Activated CD8-positive, alpha-beta memory T cell treated with anti-CD3 and anti-CD28 coated beads for 48 hours (primary cell): Measurements from ENCODE around the gene TMEM170B.

Experiments used
- DNase-seq, 3 experiments: peaks; one replicate each; pipeline ENCODE4 v3.0.0-alpha.2; 2020; ENCODE audit warnings: low read depth in 2 of 3, low spot score in 2 of 3

Gene TMEM170B

DNA sequence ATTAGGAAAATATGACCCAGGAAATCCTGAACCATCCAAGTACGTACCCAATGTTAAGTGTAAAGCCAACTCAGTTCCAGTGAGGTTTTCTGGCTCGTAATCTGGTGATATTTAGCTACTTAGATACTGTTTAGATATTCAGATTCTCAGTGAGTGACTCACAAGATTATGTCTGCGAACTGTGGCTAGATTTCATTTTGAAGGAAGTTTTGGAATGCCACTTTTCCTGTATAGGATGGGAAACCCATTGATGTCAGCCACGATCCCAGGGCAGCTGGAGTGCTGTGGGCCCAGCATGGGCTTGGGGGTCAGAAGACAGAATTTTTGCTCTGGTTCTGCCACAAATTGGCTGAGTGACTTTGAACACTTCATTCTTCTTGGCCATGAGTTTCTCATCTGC lies 76.3 kb downstream of the TMEM170B start:
- no peak for DNase-seq

GRCh38 chr6:11614534-11615213 lies 77.1 kb downstream of the TMEM170B start:
- no peak for DNase-seq

GRCh38 chr6:11615214-11615602 lies 77.7 kb downstream of the TMEM170B start:
- no peak for DNase-seq

GRCh38 chr6:11616200-11616611 lies 78.7 kb downstream of the TMEM170B start:
- no peak for DNase-seq

DNA sequence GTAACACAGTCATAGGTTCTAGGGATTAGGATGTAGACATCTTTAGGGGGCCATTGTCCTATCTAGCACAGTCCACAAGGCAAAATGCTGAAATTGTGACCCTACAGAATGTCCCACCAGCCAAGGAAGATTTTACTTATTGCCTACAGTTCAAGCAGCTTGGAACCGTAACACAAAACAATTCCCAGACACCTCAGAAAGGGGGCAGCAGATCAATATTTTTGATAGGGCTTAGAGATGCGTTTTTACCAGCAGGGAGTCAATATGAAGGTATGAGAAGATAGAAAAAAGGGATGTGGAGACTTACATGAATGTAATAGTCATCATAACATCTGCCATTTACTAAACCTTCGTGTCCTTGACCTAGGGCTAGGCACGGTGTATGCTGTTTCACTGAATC lies 81.0 kb downstream of the TMEM170B start:
- DNase-seq = no peak

DNA sequence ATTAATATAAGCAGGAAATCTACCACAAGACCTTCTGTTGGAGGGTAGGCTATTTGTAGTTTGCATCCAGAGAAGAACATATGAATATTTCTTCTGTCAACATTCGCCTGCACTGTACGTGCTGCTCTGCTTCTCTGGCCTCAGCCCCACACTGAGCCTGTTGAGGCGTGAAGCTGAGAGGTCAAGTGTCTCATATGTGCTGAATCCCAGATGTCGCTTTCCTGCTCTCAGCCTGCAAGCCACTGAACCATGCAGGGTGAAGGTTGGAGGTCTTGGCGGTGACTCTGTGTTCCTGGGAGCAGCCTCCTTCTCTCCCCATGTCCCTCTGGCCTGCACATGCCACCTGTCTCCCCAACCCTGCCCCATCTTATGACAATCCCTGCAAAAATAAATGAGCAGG lies 83.6 kb downstream of the TMEM170B start:
- no peak for DNase-seq

- DNase-seq = no peak
Measured at GRCh38 chr6:11622156-11622555, 84.6 kb downstream of the TMEM170B start.

- DNase-seq = no peak
Measured at GRCh38 chr6:11623272-11623671, 85.7 kb downstream of the TMEM170B start.

- no peak for DNase-seq
Measured at GRCh38 chr6:11625302-11625701, 87.8 kb downstream of the TMEM170B start.

- DNase-seq = no peak
Measured at GRCh38 chr6:11626356-11626755, 88.8 kb downstream of the TMEM170B start.

DNA sequence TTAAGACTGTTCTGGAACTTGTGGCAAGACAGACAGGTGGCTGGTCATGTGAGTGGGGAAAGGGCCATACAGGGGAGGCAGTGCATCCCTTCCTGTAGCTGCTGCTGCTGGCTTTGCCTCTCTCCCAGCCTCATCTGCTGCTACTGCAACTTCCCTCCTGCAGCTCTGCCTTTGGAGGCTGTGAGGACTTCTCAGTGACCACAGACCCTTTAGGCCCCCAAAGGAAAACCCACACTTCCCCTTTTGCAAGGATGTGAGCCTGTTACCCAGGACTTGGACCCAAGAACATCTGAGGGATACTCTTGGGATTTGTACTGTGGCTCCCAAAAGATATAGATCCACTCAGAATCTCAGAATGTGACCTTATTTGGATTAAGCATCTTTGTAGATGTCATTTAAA lies 91.0 kb downstream of the TMEM170B start:
- DNase-seq = no peak

DNA sequence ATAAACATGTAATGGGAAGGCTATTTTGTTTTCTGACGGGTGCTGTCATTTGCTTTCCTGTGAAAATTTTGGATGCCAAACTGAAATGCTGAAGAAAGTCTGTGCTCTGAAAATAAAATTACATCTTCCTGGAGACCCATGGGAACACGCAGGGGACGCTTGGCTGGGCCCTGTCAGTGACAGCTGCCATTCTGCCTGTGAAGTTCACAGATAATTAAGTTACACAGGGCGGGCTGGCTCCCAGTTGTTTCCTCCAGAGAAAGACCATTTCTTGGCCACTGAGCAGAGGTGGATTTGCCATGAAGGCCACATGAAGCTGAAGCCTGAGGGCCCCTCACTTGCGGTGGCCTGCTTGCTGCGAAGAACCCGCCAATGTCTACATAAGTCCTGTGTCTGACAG lies 93.5 kb downstream of the TMEM170B start:
- DNase-seq = no peak

DNA sequence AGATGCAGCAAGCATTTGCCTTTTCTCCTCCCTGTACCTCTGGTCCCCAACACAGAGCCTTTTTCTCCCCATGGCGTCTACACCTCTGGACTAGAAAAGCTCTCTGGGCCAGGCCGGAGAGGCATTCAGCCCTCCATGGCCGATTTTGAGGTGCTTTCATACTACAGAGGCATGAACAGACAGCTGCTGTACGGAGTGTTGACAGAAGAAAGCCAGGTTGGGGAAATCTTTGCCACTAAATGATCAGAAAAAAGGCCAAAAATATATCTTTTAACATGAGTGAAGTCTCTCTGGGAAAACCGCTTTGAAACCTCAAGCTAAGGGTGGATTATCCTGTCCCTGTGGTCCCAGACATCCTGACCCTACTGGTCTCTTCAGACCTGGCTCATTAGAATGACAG lies 94.0 kb downstream of the TMEM170B start:
- DNase-seq = no peak

GRCh38 chr6:11632231-11632630 lies 94.7 kb downstream of the TMEM170B start:
- DNase-seq = no peak

GRCh38 chr6:11632795-11633511 lies 95.4 kb downstream of the TMEM170B start:
- DNase-seq = no peak
